ENCODE data around the gene ADO.

The ADO gene

GRCh38 chr10:62817766-62818425 is 13.4 kb downstream of the ADO start:
- peak; percentile 62 to 69 for DNase-seq (ENCODE audit: low read depth in 2 of 2)

- DNase-seq (ENCODE audit: low read depth in 2 of 2): peak in 1 of 2 donors; percentile 63
Observed at GRCh38 chr10:62818426-62819011, 14.0 kb downstream of the ADO start.

GRCh38 chr10:62819141-62819920 is 14.8 kb downstream of the ADO start:
- DNase-seq (ENCODE audit: low read depth in 2 of 2): no peak

- no peak for DNase-seq (ENCODE audit: low read depth in 2 of 2)
Observed at GRCh38 chr10:62820586-62820985, 16.1 kb downstream of the ADO start.

GRCh38 chr10:62826273-62826672 is 21.8 kb downstream of the ADO start:
- no peak for DNase-seq (ENCODE audit: low read depth in 2 of 2)

GRCh38 chr10:62829622-62830021 is 25.1 kb downstream of the ADO start:
- no peak for DNase-seq (ENCODE audit: low read depth in 2 of 2)

- DNase-seq (ENCODE audit: low read depth in 2 of 2): no peak
Observed at GRCh38 chr10:62830679-62831078, 26.2 kb downstream of the ADO start.

GRCh38 chr10:62831346-62831745 is 26.8 kb downstream of the ADO start:
- no peak for DNase-seq (ENCODE audit: low read depth in 2 of 2)

GRCh38 chr10:62839590-62839989 is 35.1 kb downstream of the ADO start:
- no peak for DNase-seq (ENCODE audit: low read depth in 2 of 2)

GRCh38 chr10:62842983-62843382 is 38.5 kb downstream of the ADO start:
- no peak for DNase-seq (ENCODE audit: low read depth in 2 of 2)

- DNase-seq (ENCODE audit: low read depth in 2 of 2): no peak
Observed at GRCh38 chr10:62843600-62843999, 39.1 kb downstream of the ADO start.

- DNase-seq (ENCODE audit: low read depth in 2 of 2): peak in 1 of 2 donors; percentile 4
Observed at GRCh38 chr10:62844280-62845011, 39.9 kb downstream of the ADO start.

GRCh38 chr10:62847433-62847832 is 42.9 kb downstream of the ADO start:
- DNase-seq (ENCODE audit: low read depth in 2 of 2): no peak

GRCh38 chr10:62850646-62851045 is 46.1 kb downstream of the ADO start:
- DNase-seq (ENCODE audit: low read depth in 2 of 2): no peak

- no peak for DNase-seq (ENCODE audit: low read depth in 2 of 2)
Observed at GRCh38 chr10:62851442-62851841, 46.9 kb downstream of the ADO start.

- DNase-seq (ENCODE audit: low read depth in 2 of 2): peak; percentile 33 to 49
Observed at GRCh38 chr10:62852961-62853702, 48.6 kb downstream of the ADO start.

GRCh38 chr10:62853710-62854109 is 49.2 kb downstream of the ADO start:
- DNase-seq (ENCODE audit: low read depth in 2 of 2): peak; percentile 47 to 60

GRCh38 chr10:62856021-62856420 is 51.5 kb downstream of the ADO start:
- no peak for DNase-seq (ENCODE audit: low read depth in 2 of 2)
